ENCODE results near the gene H2BK1. TPM values are rescaled to one million over a fixed set of nuclear protein-coding genes. Genes with fewer than 3 reads are reported as not detected.

The H2BK1 gene
- total RNA-seq, 1 donor from 2014 or later = not detected

DNA sequence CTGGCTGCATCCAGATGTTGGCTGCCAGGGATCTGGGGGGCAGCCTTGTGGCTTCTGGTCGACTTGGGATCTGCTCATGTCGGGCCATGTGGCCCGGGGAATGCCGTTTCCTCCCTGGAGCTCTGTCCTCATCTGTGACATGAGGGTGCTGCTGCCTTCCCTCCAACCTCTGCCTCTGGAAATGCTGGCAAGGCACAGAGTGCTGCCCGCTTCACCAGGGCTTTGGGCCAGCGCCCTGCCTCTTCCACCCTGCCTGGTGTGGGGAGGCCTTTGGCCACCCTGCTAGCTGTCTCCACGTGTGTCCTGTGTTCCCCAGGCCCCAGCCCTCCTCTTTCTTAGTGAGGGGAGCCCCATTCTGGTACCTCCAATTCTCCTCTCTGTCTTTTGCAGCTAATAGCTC is 44.0 kb upstream of the H2BK1 start:
- H3K36me3 ChIP-seq (ENCODE audit: control insufficient read depth, insufficient read depth, low read length) = no peaks in the 10 kb centered on the region
- peaks cover 11% of the 10 kb centered on the region for H3K27me3 ChIP-seq (ENCODE audit: control insufficient read depth, insufficient read depth, low read length)
- TF ChIP-seq CTCF (IDR thresholded peaks at IDR 0.05; ENCODE audit: insufficient read depth, low read length, severe bottlenecking) = no peak
- no peak overlapping the region for H3K4me3 ChIP-seq (ENCODE audit: low read depth, low read length)
- DNase-seq (ENCODE audit: low read depth) (no peak), FAIRE-seq (no peak)

GRCh38 chr7:151252961-151253711 is 42.8 kb upstream of the H2BK1 start:
- no peaks in the 10 kb centered on the region for H3K36me3 ChIP-seq (ENCODE audit: control insufficient read depth, insufficient read depth, low read length)
- FAIRE-seq (no peak), DNase-seq (ENCODE audit: low read depth) (no peak)
- H3K27me3 ChIP-seq (ENCODE audit: control insufficient read depth, insufficient read depth, low read length) = peaks cover 11% of the 10 kb centered on the region
- TF ChIP-seq CTCF (IDR thresholded peaks at IDR 0.05; ENCODE audit: insufficient read depth, low read length, severe bottlenecking) = no peak
- H3K4me3 ChIP-seq (ENCODE audit: low read depth, low read length) = no peak overlapping the region

- Histone ChIP-seq H3K27me3 (ENCODE audit: control insufficient read depth, insufficient read depth, low read length) (peaks cover 9% of the 10 kb centered on the region), H3K4me3 (ENCODE audit: low read depth, low read length) (peak overlapping the region; percentile 52), H3K36me3 (ENCODE audit: control insufficient read depth, insufficient read depth, low read length) (no peaks in the 10 kb centered on the region)
- DNase-seq (ENCODE audit: low read depth) (no peak), FAIRE-seq (no peak)
- TF ChIP-seq CTCF (IDR thresholded peaks at IDR 0.05; ENCODE audit: insufficient read depth, low read length, severe bottlenecking) = no peak
Observed at GRCh38 chr7:151252561-151252835, 42.2 kb upstream of the H2BK1 start.

DNA sequence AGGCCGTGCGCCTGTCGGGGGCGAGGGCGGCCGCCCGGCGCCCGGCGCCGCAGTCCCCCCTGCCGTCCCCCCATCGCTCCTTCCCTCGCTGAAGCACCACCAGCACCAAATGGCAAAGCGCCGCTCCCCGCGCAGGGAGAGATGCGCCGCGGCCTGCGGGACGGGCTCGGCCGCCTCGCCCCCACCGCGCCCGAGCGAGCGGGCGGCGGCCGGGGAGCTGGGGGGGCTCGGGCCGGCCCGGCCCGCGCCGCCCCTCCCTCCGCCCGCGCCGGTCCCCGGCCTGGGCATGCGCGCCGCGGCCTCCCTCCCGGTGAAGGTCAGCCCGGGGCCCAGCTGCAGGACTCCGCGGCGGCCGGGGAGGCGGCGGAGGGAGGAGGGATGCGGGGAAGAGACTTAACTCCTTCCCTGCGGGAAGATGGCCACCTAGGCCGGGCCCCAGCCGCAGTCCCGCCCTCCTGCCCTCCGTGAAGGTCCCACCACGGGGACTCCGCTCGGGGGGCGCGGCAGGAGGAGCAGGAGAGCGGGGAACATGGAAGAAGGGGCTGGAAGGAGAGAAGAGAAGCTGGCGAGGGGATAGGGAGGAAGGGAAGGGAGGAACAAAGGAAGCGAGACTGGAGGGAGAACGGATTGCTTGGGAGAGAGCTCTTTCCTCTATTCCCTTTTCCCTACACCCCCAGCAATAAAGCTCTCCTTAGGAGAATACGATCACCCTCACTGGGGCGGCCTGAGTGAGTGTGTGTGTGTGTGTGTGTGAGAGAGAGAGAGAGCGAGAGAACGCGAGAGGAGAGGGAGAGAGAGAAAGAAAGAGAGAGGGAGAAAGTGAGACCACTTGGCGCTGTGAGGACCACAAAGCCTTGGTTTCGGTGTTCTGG is 41.6 kb upstream of the H2BK1 start:
- FAIRE-seq (no peak), DNase-seq (ENCODE audit: low read depth) (peak; percentile 9)
- peak overlapping the region; percentile 52 for H3K4me3 ChIP-seq (ENCODE audit: low read depth, low read length)
- H3K27me3 ChIP-seq (ENCODE audit: control insufficient read depth, insufficient read depth, low read length) = peaks cover 8% of the 10 kb centered on the region
- no peak for TF ChIP-seq CTCF (IDR thresholded peaks at IDR 0.05; ENCODE audit: insufficient read depth, low read length, severe bottlenecking)
- H3K36me3 ChIP-seq (ENCODE audit: control insufficient read depth, insufficient read depth, low read length) = no peaks in the 10 kb centered on the region

DNA sequence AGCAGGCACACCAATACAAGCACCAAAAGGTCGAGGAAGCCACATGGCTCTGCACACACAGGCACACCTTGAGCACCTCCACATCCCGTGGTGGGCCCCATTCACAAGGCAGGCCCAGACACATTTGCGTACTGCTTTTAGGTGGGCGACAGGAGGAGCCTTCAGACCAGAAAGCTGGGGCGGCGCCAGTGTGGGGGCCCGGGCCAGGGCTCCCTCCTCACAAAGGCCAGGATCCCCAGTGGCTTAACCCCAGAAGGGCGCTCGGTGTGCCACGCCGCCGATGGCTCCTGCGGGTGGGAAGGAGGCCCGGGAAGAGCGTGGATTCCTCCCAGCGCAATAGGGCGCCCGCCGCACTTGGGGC is 41.0 kb upstream of the H2BK1 start:
- no peak for DNase-seq (ENCODE audit: low read depth)
- no peak for FAIRE-seq
- Histone ChIP-seq H3K36me3 (ENCODE audit: control insufficient read depth, insufficient read depth, low read length) (no peaks in the 10 kb centered on the region), H3K27me3 (ENCODE audit: control insufficient read depth, insufficient read depth, low read length) (peaks cover 5% of the 10 kb centered on the region), H3K4me3 (ENCODE audit: low read depth, low read length) (peak overlapping the region; percentile 52)
- no peak for TF ChIP-seq CTCF (IDR thresholded peaks at IDR 0.05; ENCODE audit: insufficient read depth, low read length, severe bottlenecking)
